GM12878 (cell line): Measurements from ENCODE around the gene OR5H6. TPM values are rescaled to one million over a fixed set of nuclear protein-coding genes. Genes with fewer than 3 reads are reported as not detected.

ENCODE experiments used
- ATAC-seq: fragments of 200-7000 bp; cut with Tn5 transposase; 3 replicates; pipeline ENCODE4 v1.9.1; 2020; ENCODE audit warnings: mild to moderate bottlenecking, moderate library complexity
- BruUV-seq: library from RNA; stranded (reverse); fragments of 400-500 nt; replicated peaks from 2 replicates; lab custom pipeline; 2021; lab: Mats Ljungman, UMichigan
- CTCF ChIA-PET: fragments of 300-600 bp; sonication (Branson Sonifier 250); formaldehyde crosslinking; extraction: SDS; loops from one replicate; lab custom pipeline; 2021; ENCODE audit warnings: inconsistent platforms; lab: Yijun Ruan, JAX
- POLR2A ChIA-PET: fragments of 350-600 bp; formaldehyde crosslinking; extraction: SDS; loops from one replicate; lab custom pipeline; 2021; ENCODE audit warnings: inconsistent platforms; lab: Charles Lee
- RAD21 ChIA-PET: fragments of 300-600 bp; sonication (Branson Sonifier 250); formaldehyde crosslinking; loops from one replicate; lab custom pipeline; 2023; ENCODE audit warnings: antibody characterized with exemption; ENCODE audit not compliant: unreplicated experiment; lab: Charles Lee
- SMC1A ChIA-PET: fragments of 300-600 bp; sonication (Branson Sonifier 250); formaldehyde crosslinking; loops from one replicate; lab custom pipeline; 2023; ENCODE audit not compliant: unreplicated experiment, uncharacterized antibody; lab: Charles Lee
- DNase-seq: peaks from one replicate; pipeline ENCODE4 v3.0.0-alpha.2; 2011; ENCODE audit warnings: low read depth, low spot score
- FAIRE-seq: peaks from 3 replicates; lab custom pipeline; 2011; peaks lifted over from hg19 to GRCh38; lab: Jason Lieb, UNC
- H2AFZ ChIP-seq: 2 replicates; pipeline ENCODE4 v1.6.0; 2011; ENCODE audit warnings: low read depth, low read length, control low read depth; ENCODE audit not compliant: control insufficient read depth
- H3K27ac ChIP-seq: 2 replicates; pipeline ENCODE4 v1.5.1; 2011; ENCODE audit warnings: control low read depth; ENCODE audit not compliant: control insufficient read depth, insufficient read depth
- H3K27me3 ChIP-seq, 2 experiments: replicated peaks in 1 of 2; 2 replicates each; pipeline versions ENCODE4 v1.6.0 to v1.6.1; 2011; ENCODE audit warnings: low read length in 1 of 2; ENCODE audit not compliant: control insufficient read depth in 2 of 2, insufficient read depth in 2 of 2
- H3K36me3 ChIP-seq, 2 experiments: 2 replicates each; pipeline ENCODE4 v1.5.1; 2011; ENCODE audit warnings: low read length in 1 of 2; ENCODE audit not compliant: control insufficient read depth in 2 of 2, insufficient read depth in 2 of 2
- H3K4me1 ChIP-seq: 2 replicates; pipeline ENCODE4 v1.6.1; 2011; ENCODE audit warnings: mild to moderate bottlenecking, low read length, moderate library complexity, mixed read lengths; ENCODE audit not compliant: control insufficient read depth, insufficient read depth
- H3K4me2 ChIP-seq: 2 replicates; pipeline ENCODE4 v1.6.0; 2011; ENCODE audit warnings: control low read depth; ENCODE audit not compliant: control insufficient read depth, insufficient read depth
- H3K4me3 ChIP-seq: fragments of 200-600 bp; sonication (generic); 2 replicates; pipeline ENCODE4 v1.5.1; 2016
- H3K79me2 ChIP-seq: 2 replicates; pipeline ENCODE4 v1.6.0; 2011; ENCODE audit warnings: low read length; ENCODE audit not compliant: control insufficient read depth, insufficient read depth
- H3K9ac ChIP-seq: 2 replicates; pipeline ENCODE4 v1.8.0; 2011; ENCODE audit warnings: low read length, control low read depth, mixed read lengths; ENCODE audit not compliant: control insufficient read depth, insufficient read depth
- H3K9me3 ChIP-seq: replicated peaks from 3 replicates; pipeline ENCODE4 v1.5.1; 2011; ENCODE audit warnings: mild to moderate bottlenecking, low read length; ENCODE audit not compliant: control insufficient read depth, insufficient read depth
- H4K20me1 ChIP-seq: 2 replicates; pipeline ENCODE4 v1.6.0; 2011; ENCODE audit not compliant: control insufficient read depth, insufficient read depth
- ATF3 ChIP-seq: IDR thresholded peaks from 2 replicates; pipeline ENCODE4 v1.6.1; 2011; ENCODE audit warnings: low read depth, mild to moderate bottlenecking, low read length, moderate library complexity, borderline replicate concordance; ENCODE audit errors: extremely low read depth
- CTCF ChIP-seq, 3 experiments: IDR thresholded peaks in 2 of 3; conservative IDR thresholded peaks in 1 of 3; 2 replicates each; pipeline ENCODE4 v1.5.1; 2011; ENCODE audit warnings: low read depth in 3 of 3, low read length in 3 of 3, mild to moderate bottlenecking in 3 of 3, control low read depth in 2 of 3, moderate library complexity in 2 of 3, inconsistent platforms in 1 of 3, mixed read lengths in 1 of 3; ENCODE audit not compliant: control insufficient read depth in 2 of 3, insufficient read depth in 1 of 3; ENCODE audit errors: extremely low read depth in 1 of 3
- EP300 ChIP-seq, 2 experiments: fragments of 150-350 bp in 1 of 2; IDR thresholded peaks; 2 replicates each; pipeline ENCODE4 v1.6.1; 2011 to 2012; ENCODE audit warnings: low read depth in 2 of 2, low read length in 2 of 2, borderline replicate concordance in 1 of 2, improper control_type of control experiment in 1 of 2, inconsistent platforms in 1 of 2; ENCODE audit not compliant: control insufficient read depth in 1 of 2
- NR2C2 ChIP-seq: IDR thresholded peaks from 2 replicates; pipeline ENCODE4 v1.6.1; 2011; ENCODE audit warnings: borderline replicate concordance, low read depth; ENCODE audit not compliant: control insufficient read depth, insufficient read length
- SUZ12 ChIP-seq: fragments of 200-600 bp; sonication (generic); IDR thresholded peaks from one replicate; pipeline ENCODE4 v1.6.1; 2018; ENCODE audit warnings: antibody characterized with exemption, mild to moderate bottlenecking; ENCODE audit not compliant: unreplicated experiment
- TCF3 ChIP-seq: IDR thresholded peaks from 2 replicates; pipeline ENCODE4 v1.6.1; 2012; ENCODE audit warnings: low read depth, mild to moderate bottlenecking, low read length, borderline replicate concordance; ENCODE audit not compliant: insufficient read depth
- ZBTB11 ChIP-seq: fragments of 450-650 bp; formaldehyde crosslinking; IDR thresholded peaks from 2 replicates; pipeline ENCODE4 v1.5.0; 2022; ENCODE audit warnings: mild to moderate bottlenecking, missing genetic modification characterization
- WGBS: methylation state at CpG from one replicate; pipeline ENCODE4 v1.1.6; 2016; ENCODE audit warnings: low lambda C conversion rate; ENCODE audit not compliant: insufficient replicate concordance, insufficient coverage; ENCODE audit errors: missing lambda C conversion rate; 5-methylcytosine and 5-hydroxymethylcytosine counted together
- in situ Hi-C: fragments of 300-500 bp; cut with MboI; formaldehyde crosslinking; loops from 9 replicates; pipeline ENCODE4 v1.14.3; 2018; ENCODE audit warnings: mixed read lengths
- intact Hi-C: fragments of 100-400 bp; cut with micrococcal nuclease; formaldehyde crosslinking; loops from one replicate; pipeline ENCODE4 v1.14.2; 2022; ENCODE audit not compliant: unreplicated experiment
- polyA plus RNA-seq, 11 experiments: library from polyadenylated mRNA; depleted of rRNA in 4 of 11; unstranded in 6 of 11; stranded (reverse) in 5 of 11; fragments of >200 nt; fragmentation: Nextera tagmentation in 4 of 11; fragmentation: Illumina TruSeq in 1 of 11; extraction: Ambion mirVana in 4 of 11; extraction: Trizol in 1 of 11; gene quantifications; 1 replicate in 1 of 11; 2 replicates in 10 of 11; pipeline versions ENCODE4 v1.2.1 to v1.2.3, GENCODE V29; 2011 to 2016; ENCODE audit warnings: inconsistent platforms in 2 of 11, missing spikeins in 2 of 11, low read depth in 1 of 11
- total RNA-seq, 4 experiments: library from RNA; depleted of rRNA in 3 of 4; stranded (reverse); fragments of >200 nt in 3 of 4; fragmentation: Illumina TruSeq in 1 of 4; extraction: Trizol in 1 of 4; gene quantifications; 2 replicates each; pipeline versions ENCODE4 v1.2.1 to v1.2.3, GENCODE V29; 2013 to 2021

The OR5H6 gene
- total and polyA plus RNA-seq, 10 of the 15 experiments (the other 5 are each of a cell fraction or from before 2014, with no cell fraction given), result 1.2 TPM; not detected in 9

- BruUV-seq, result no TSS peak
- SMC1A ChIA-PET, result interaction anchor here (0.6 to 1.9 kb wide), 4 partner anchors 9 to 24 kb away, joined by 3 to 10 read pairs (median 4); no protein-coding TSS in a partner anchor
- no peaks in the 10 kb centered on the region for H3K36me3 ChIP-seq
- H3K4me2 ChIP-seq, result no peak overlapping the region
- H3K4me1 ChIP-seq, result no peaks in the 10 kb centered on the region
- no peak overlapping the region for H3K27ac ChIP-seq
- H4K20me1 ChIP-seq, result no peaks in the 10 kb centered on the region
- ATAC-seq (peak; percentile 82), FAIRE-seq (no peak), DNase-seq (no peak)
- POLR2A ChIA-PET, result interaction anchor here (1.1 kb wide), 1 partner anchor 25 kb away, joined by 3 read pairs; no protein-coding TSS in a partner anchor
- WGBS, result 47% methylated on average over 2 of the region's 2 CpGs
- H3K9ac ChIP-seq, result no peak overlapping the region
- intact Hi-C loops (no loop called here), in situ Hi-C loops (no loop called here)
- CTCF ChIA-PET, result interaction anchor here (0.9 to 1.3 kb wide), 7 partner anchors 12 to 132 kb away, joined by 3 to 4 read pairs (median 3); no protein-coding TSS in a partner anchor
- H3K4me3 ChIP-seq, result no peak overlapping the region
- no peaks in the 10 kb centered on the region for H3K79me2 ChIP-seq
- H2AFZ ChIP-seq, result no peak overlapping the region
- TF ChIP-seq NR2C2, result no peak
- peak in 2 of 3 experiments; percentile 29 to 44; a peak in 3 of 6 replicates for TF ChIP-seq CTCF (IDR thresholded peaks at IDR 0.05 in 2 of 3, conservative IDR thresholded peaks at IDR 0.05 in 1 of 3; ENCODE audit: control insufficient read depth in 2 of 3, extremely low read depth in 1 of 3, insufficient read depth in 1 of 3, low read depth in 3 of 3, low read length in 3 of 3)
- RAD21 ChIA-PET, result no interaction called here
- H3K27me3 ChIP-seq, result no peaks in the 10 kb centered on the region
- no peaks in the 10 kb centered on the region; the same call in 2 of the 3 replicates for H3K9me3 ChIP-seq
Measured at GRCh38 chr3:98259707-98260106, 4.3 kb upstream of the OR5H6 start.

- Histone ChIP-seq H3K4me2 (no peak overlapping the region), H3K4me1 (no peaks in the 10 kb centered on the region), H3K79me2 (no peaks in the 10 kb centered on the region), H3K9me3 (no peaks in the 10 kb centered on the region; the same call in 2 of the 3 replicates), H3K4me3 (no peak overlapping the region), H4K20me1 (no peaks in the 10 kb centered on the region), H3K27ac (no peak overlapping the region), H3K9ac (no peak overlapping the region), H3K36me3 (no peaks in the 10 kb centered on the region), H3K27me3 (no peaks in the 10 kb centered on the region), H2AFZ (no peak overlapping the region)
- 21% methylated on average over 2 of the region's 2 CpGs for WGBS
- no peak for DNase-seq
- RAD21 ChIA-PET, result interaction anchor here (1.1 kb wide), 1 partner anchor 68 kb away, joined by 3 read pairs; no protein-coding TSS in a partner anchor
- CTCF ChIA-PET, result interaction anchor here (0.7 to 0.8 kb wide), 2 partner anchors 310 to 881 kb away, joined by 3 read pairs; no protein-coding TSS in a partner anchor
- intact Hi-C loops (no loop called here), in situ Hi-C loops (no loop called here)
- no TSS peak for BruUV-seq
- POLR2A ChIA-PET, result no interaction called here
- SMC1A ChIA-PET, result interaction anchor here (1.3 kb wide), 1 partner anchor 12 kb away, joined by 3 read pairs; no protein-coding TSS in a partner anchor
- FAIRE-seq, result no peak
- ATAC-seq, result no peak
- TF ChIP-seq EP300 (IDR thresholded peaks at IDR 0.05; ENCODE audit: borderline replicate concordance in 1 of 2, control insufficient read depth in 1 of 2, low read depth in 2 of 2, low read length in 2 of 2), result no peak
- TF ChIP-seq ATF3, result no peak
- TF ChIP-seq SUZ12, result no peak
- no peak for TF ChIP-seq ZBTB11
- TF ChIP-seq TCF3, result no peak
Measured at GRCh38 chr3:98262046-98262445, 2.0 kb upstream of the OR5H6 start.
